Hepatocyte (in vitro differentiated cells): ENCODE measurements around the gene INTS6.
A peak's percentile ranks its signal among the peaks of the same experiment; 100 is the strongest.

Source experiments
- CTCF ChIP-seq: fragments of 200-600 bp; sonication (generic); IDR thresholded peaks from 2 replicates; pipeline ENCODE4 v1.5.1; 2016; ENCODE audit warnings: antibody characterized with exemption, mild to moderate bottlenecking; ENCODE audit not compliant: poor library complexity
- EZH2phosphoT487 ChIP-seq: fragments of 200-600 bp; sonication (generic); IDR thresholded peaks from one replicate; pipeline ENCODE4 v1.6.1; 2018; ENCODE audit warnings: antibody characterized with exemption, mild to moderate bottlenecking, low read depth, moderate library complexity; ENCODE audit not compliant: unreplicated experiment, severe bottlenecking

GRCh38 chr13:51444922-51445321 lies 7.9 kb downstream of the INTS6 start:
- peak; percentile 56 for TF ChIP-seq CTCF
- no peak for TF ChIP-seq EZH2phosphoT487
